ENCODE results near the gene CDK19. TPM values are rescaled to one million over a fixed set of nuclear protein-coding genes. Genes with fewer than 3 reads are reported as not detected.

The CDK19 gene
- total and polyA plus RNA-seq, 2 of the 13 experiments (the other 11 are each of a cell fraction or from before 2014, with no cell fraction given), result 13.4 to 27.0 TPM

DNA sequence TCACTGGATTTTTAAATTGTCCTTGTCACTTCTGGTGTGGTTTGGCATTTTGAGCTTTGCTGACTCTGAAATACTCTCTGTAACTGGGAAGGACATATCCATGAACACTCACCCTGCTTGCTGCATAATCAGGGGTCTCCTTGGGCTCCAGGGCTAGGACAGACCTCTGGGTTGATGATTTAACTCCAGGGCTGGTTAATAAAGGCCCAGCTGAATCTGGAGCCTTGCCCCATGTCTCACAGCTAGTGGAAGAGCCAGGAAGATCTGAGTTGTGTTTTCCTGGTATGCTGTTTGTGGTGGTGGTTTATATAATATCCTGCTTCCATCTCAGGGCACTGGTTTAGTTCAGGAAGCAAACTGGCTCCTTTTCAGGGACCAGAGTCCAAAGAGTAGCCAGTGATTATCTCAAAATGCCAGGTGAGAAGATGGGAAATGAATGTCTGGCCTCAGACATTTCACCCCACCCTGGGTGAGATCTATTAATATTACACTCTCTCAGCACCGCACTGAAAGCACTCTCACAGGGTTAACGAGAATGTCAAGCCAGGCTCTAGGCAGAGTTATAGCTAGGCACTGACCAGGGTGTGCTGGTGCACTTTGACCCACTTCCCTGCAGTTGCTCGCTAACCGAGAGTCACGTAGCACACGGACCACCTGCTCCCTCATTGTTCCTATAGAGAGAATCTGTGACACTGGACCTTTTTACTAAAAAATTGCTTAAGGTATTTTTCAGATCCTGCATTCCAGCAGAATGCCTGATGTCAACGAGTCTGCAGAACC is 248.7 kb downstream of the CDK19 start (continued):
- no peak for TF ChIP-seq MLLT10 (CRISPR knock-in tag; IDR thresholded peaks at IDR 0.05)
- TF ChIP-seq TGIF2 (CRISPR knock-in tag; IDR thresholded peaks at IDR 0.05), result no peak
- no peak; the same call in 1 of the 2 replicates for TF ChIP-seq ARNT2 (CRISPR knock-in tag; IDR thresholded peaks at IDR 0.05; ENCODE audit: low read depth)
- no peak for TF ChIP-seq ARNT (IDR thresholded peaks at IDR 0.05)
- TF ChIP-seq GTF3A (CRISPR knock-in tag; conservative IDR thresholded peaks at IDR 0.05), result no peak
- peak; percentile 13; the same call in 1 of the 2 replicates for TF ChIP-seq ELF1 (CRISPR knock-in tag; IDR thresholded peaks at IDR 0.05)
- TF ChIP-seq NRL (CRISPR knock-in tag; IDR thresholded peaks at IDR 0.05; ENCODE audit: borderline replicate concordance), result no peak
- TF ChIP-seq RCOR2 (CRISPR knock-in tag; IDR thresholded peaks at IDR 0.05), result no peak; the same call in none of the 2 replicates
- TF ChIP-seq JUN (CRISPR knock-in tag; IDR thresholded peaks at IDR 0.05), result no peak
- TF ChIP-seq ZSCAN22 (CRISPR knock-in tag; IDR thresholded peaks at IDR 0.05), result no peak
- TF ChIP-seq FOSL2 (CRISPR knock-in tag; IDR thresholded peaks at IDR 0.05), result peak; percentile 36
- no peak for TF ChIP-seq LCORL (IDR thresholded peaks at IDR 0.05)
- peak; percentile 78; the same call in 1 of the 2 replicates for TF ChIP-seq LCORL (CRISPR knock-in tag; IDR thresholded peaks at IDR 0.05)
- no peak for TF ChIP-seq TBL1XR1 (IDR thresholded peaks at IDR 0.05; ENCODE audit: borderline replicate concordance, low read length, partially characterized antibody)
- TF ChIP-seq PHF20 (CRISPR knock-in tag; IDR thresholded peaks at IDR 0.05), result 0 out of 2 replicates have a peak, but pooled peaks have one; percentile 12
- TF ChIP-seq ZNF30 (CRISPR knock-in tag; IDR thresholded peaks at IDR 0.05), result no peak
- TF ChIP-seq KDM1A (CRISPR knock-in tag; IDR thresholded peaks at IDR 0.05), result no peak
- no peak for TF ChIP-seq ZNF136 (CRISPR knock-in tag; IDR thresholded peaks at IDR 0.05; ENCODE audit: low read depth)
- TF ChIP-seq MBNL3 (CRISPR knock-in tag; conservative IDR thresholded peaks at IDR 0.05), result no peak
- TF ChIP-seq PRPF4 (IDR thresholded peaks at IDR 0.05; ENCODE audit: low read depth, low read length, poor library complexity, severe bottlenecking), result no peak
- no peak for TF ChIP-seq MYPOP (CRISPR knock-in tag; IDR thresholded peaks at IDR 0.05)
- peak; percentile 76; the same call in 1 of the 2 replicates for TF ChIP-seq ARID2 (CRISPR knock-in tag; IDR thresholded peaks at IDR 0.05; ENCODE audit: borderline replicate concordance)
- no peak for TF ChIP-seq ZNF740 (CRISPR knock-in tag; IDR thresholded peaks at IDR 0.05)
- TF ChIP-seq FOXA3 (CRISPR knock-in tag; IDR thresholded peaks at IDR 0.05), result 0 out of 2 replicates have a peak, but pooled peaks have one; percentile 39
- TF ChIP-seq STAT6 (CRISPR knock-in tag; IDR thresholded peaks at IDR 0.05; ENCODE audit: borderline replicate concordance), result peak; percentile 8; the same call in 1 of the 2 replicates
- no peak for TF ChIP-seq ZNF382 (CRISPR knock-in tag; IDR thresholded peaks at IDR 0.05; ENCODE audit: borderline replicate concordance)
- no peak for TF ChIP-seq MATR3 (CRISPR knock-in tag; IDR thresholded peaks at IDR 0.05)
- TF ChIP-seq BHLHE40 (IDR thresholded peaks at IDR 0.05; ENCODE audit: low read length), result no peak
- TF ChIP-seq ZNF510 (CRISPR knock-in tag; IDR thresholded peaks at IDR 0.05; ENCODE audit: low read depth), result 0 out of 2 replicates have a peak, but pooled peaks have one; percentile 10
- 0 out of 2 replicates have a peak, but pooled peaks have one; percentile 31 for TF ChIP-seq MIER2 (CRISPR knock-in tag; IDR thresholded peaks at IDR 0.05)

Data from HepG2 (cell line).